HG03520 (cell line): ENCODE measurements around the gene ITPK1.
"Not testable (repeated sequence)": the region's sequence is repeated elsewhere in the genome, so short reads cannot be mapped to it uniquely, and the experiment has no call there.

ENCODE experiments used
- ATAC-seq: cut with Tn5 transposase; IDR thresholded peaks from one replicate; pipeline ENCODE4 v1.9.1; 2021; ENCODE audit warnings: mild to moderate bottlenecking, moderate library complexity; ENCODE audit not compliant: unreplicated experiment

ITPK1 gene

DNA sequence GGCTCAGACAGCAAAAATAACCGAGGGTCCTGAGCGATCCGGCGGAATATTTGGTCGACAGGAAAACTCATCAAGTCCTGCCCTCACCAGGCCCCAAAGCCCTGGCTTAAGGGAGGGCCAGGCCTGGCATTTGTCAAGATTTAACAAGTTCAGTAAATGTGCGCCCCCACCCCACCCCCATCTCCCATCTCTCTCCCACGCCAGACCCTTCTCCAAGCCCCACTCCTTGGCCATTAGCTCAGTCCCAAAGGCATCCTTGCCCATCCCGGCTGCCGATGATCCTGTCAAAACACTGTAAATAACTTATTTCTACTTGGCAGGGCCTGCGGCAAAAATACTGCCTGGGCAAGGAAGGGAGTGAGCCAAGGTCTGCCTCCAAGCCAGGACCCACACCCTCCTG lies 52.8 kb downstream of the ITPK1 start:
- ATAC-seq = no peak

DNA sequence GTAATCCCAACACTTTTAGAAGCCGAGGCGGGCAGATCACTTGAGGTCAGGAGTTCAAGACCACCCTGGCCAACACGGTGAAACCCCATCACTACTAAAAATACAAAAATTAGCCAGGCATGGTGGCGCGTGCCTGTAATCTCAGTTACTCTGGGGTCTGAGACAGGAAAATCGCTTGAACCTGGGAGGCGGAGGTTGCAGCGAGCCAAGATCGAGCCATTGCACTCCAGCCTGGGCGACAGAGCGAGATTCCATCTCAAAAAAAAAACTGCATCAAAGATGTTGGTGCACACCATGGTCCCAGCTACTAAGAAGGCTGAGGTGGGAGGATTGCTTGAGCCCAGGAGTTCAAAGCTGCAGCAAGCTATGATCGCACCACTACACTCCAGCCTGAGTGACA lies 53.7 kb downstream of the ITPK1 start:
- not testable (repeated sequence) for ATAC-seq

DNA sequence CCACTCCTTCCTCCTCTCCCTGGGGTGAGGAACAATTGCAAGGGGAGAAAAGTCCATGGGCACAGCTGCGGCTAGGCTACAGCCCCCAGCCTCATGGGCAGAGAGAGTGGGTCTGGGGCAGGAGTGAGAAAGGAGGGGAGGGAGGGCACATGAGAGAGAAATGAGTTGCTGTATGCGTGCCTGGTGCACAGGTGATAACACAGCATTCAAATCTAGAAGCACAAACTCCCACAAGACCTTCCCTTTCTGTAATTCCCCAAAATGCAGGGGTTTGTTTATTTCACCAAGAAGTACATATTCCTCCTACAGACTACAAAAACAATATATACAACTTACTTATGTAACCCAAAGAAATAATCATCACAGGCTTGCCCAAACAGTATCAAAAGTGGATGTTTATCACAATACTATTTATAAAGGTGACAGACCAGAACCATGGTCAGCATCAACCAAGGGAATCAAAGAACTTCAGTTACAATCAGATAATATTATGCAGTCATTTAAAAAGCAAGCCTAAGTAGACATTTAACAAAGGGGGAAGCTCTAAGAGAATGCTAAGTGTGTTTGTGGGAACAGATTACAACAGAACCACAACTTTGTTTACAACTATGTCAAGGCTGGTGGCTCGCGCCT lies 54.2 kb downstream of the ITPK1 start:
- no peak for ATAC-seq

DNA sequence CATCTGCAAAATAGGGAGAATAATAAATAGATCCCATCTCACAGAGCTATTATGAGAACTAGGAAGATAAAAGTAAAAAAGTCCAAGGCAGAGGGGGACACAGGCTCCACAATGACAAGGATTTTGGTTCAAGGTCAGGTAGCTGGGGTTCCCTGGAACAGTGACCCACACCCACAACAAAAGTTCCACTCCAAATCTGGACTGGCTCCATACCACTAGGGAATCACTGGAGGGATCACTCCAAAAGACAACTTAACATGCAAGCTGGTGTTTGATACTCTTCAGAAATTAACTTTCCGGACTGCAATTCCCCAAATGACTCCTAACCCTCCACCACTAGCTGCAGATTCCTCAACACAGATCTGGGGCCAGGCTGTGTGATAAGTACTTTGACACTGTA lies 54.9 kb downstream of the ITPK1 start:
- no peak for ATAC-seq

DNA sequence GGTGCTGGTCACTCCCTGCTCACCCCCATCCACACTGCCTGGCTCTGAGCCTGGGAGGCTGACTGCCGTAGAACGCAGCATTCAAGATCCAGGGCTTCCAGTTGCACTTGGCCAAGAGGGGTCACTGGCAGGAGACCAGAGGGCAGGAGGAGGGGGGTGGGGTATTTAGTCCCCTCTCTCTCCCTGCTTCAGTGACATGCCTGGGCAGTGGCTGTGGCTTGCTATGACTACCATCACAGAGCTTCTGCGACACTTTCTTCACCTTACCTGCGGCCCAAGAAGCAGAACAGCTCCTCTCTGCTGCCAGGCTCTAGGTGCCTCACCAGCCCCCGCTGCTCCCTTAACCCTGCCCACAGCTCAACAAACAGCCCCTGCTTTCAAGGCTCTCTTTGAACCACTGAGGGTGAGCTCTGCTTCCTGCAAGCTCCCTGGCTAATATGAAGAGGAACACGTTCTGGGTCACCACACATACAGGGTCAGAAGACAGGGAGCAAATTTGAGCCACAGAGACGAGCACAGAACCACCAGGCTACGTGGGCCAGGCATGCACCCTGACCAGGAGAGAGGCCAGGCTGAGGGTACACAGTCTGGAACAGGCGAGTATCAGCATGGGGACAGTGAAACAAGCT lies 55.7 kb downstream of the ITPK1 start:
- ATAC-seq = no peak

DNA sequence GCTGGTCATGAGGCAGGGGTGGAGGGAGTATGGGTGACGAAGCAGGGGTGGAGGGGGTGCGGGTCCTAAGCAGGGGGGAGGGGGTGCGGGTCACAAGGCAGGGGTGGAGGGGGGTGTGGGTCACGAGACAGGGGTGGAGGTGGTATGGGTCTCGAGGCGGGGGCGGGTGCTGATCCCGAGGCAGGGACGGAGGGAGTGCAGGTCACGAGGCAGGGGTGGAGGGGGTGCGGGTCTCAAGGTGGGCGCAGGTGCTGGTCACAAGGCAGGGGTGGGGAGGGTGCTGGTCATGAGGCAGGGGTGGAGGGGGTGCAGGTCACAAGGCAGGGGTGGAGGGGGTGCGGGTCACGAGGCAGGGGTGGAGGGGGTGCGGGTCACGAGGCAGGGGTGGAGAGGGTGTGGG lies 56.5 kb downstream of the ITPK1 start:
- ATAC-seq = no peak

DNA sequence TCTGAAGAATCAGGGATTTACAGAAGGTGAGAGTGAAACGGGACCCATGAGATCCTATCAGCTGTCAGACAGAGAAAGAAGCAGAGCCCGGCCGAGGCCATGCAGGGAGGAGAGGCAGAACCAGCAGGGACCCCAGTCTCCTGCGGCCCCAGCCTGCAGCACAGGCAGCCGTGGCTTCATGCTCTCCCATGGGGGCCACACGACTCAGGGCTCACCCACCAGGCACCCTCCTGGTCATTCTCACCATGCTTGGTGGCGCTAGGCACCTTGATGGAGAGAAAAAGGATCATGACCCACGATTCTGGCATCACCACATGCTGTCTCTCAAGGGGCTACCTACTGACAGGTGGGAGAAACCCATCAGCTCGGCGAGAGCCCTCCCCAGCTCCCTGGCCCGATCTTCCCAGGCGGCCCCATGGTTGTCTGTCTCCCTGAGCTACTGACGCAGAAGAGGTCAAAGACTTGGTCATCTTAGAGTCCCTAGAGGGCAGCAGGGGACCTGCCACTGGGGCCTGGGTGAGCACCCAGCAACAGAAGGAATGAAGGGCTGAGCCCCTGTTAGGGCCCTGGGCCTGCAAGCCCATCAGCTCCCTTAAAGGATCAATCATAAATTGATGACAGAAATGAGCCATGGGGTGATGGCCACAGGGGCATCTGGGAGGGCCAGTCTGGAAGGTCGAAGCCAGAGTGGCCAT lies 58.0 kb downstream of the ITPK1 start:
- ATAC-seq = no peak

DNA sequence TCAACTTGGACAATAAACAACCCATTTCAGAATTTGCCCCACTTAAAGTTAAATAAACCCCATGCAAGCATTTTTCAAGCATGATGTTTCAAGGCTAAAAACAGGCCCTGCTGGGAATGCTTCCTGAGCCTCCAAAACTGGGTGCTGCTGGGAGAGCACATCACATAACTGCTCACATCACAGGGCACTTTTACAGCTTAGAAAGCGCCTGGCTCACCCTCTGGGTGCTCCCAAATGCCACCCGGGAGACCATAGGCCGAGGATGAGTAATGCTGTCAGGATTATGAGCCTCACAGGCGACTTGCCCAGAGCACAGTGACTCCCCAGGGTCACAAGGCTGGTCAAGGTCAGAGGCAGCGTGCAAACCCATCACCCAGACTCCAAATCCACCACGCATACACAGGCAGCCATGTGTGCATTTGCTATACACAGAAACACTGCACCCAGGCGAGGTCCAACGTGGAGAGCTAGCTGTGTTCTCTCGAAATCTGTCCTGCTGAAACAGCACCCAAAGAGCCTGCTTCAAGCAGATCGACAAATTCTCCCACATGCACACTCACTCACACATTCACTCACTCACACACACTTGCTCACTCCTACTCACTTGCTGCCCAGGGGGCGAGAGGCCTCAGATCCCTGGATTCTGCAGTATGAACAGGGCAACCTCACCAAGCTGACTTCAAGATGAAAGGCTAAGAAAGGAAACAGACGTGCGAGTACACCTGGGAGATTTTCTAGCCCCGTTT lies 58.7 kb downstream of the ITPK1 start:
- ATAC-seq = no peak

DNA sequence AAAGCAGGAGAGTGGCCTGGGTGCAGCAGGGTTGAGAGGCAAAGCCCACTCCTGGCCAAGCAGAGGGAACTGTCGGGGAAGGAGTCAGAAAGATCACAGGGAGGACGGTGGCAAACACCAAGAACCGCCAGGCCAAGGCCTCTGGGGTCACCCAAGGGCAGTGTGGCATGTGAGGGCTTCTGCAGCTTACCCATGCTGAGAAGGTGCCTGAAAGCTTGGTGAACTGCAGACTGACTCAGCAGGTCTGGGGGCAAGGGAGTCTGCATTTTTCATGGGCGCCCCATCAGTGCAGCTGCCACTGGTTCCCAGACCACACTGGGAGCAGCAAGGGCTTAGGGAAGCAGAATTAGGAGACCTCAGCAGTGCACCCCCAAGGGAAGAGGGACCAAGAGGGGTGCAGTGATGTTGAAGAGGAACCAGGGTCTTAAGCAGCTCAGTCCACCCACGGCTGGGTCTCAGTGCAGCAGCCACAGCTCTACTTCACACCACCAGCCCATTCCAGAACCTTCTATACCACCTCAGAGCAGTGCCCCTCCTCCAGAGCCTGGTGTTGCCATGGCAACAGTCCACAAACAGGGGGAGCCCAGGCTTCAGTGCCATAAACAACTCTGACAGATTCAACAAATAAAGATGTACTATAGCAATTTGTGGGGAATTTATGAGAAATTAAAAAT lies 59.4 kb downstream of the ITPK1 start:
- no peak for ATAC-seq

DNA sequence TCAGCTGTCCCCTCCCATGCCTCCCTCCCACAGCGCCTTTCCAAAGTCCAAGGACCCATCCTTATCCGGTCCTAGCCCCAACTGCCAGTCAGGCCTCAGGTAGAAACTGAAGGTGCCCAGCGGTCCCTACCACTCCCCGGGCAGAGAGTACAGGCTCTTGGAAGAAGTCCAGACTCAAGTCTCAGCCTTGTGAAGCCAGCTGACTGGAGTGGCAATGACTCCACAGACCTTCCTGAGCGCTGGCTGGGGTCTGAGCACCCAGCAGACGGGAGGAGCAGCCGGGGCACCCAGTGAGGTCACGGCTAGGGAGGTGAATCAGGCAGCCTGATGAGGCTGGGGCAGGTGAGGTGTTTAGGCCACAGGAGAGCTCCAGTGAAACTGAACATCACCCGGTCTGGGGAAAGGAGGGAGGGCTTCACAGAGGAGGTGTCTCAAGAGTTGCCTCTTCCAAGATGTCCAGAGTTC lies 60.0 kb downstream of the ITPK1 start:
- ATAC-seq = no peak

DNA sequence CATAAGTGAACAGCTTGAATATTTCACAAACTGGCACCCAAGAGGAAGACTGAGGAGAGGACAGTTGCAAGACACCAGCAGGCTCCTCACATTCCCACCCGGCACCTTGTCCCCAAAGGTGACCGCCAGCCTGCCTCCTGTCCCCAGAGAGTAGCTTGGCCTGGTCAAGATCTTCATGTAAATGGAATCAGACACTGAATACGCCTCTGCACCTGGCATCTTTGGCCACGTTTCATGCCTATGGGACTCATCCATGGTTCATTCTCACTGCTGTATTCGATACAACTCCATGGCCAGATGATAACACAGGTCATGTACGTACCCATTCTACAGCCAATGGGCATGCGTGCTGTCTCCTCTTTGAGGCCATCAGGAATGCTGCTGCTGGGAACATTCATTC lies 60.8 kb downstream of the ITPK1 start:
- no peak for ATAC-seq

DNA sequence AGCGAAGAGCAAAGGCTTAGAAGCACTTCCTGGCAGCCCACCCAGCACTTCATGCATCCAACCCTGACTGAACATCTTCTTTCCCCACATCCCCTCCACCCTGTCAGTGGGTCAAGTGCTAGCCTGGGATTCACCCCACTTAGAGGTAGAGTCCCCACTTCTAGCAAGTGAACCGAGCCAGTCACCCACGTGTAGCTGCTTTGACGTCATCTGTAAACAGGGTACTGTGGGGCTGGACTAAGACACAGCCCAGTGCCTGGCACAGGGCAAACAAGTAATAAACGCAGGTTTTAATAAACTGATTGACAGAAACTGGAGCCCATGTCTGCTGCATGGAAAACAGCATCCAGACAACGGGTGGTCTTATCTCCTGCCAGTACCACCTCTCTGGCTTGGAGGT lies 61.7 kb downstream of the ITPK1 start:
- ATAC-seq = no peak

DNA sequence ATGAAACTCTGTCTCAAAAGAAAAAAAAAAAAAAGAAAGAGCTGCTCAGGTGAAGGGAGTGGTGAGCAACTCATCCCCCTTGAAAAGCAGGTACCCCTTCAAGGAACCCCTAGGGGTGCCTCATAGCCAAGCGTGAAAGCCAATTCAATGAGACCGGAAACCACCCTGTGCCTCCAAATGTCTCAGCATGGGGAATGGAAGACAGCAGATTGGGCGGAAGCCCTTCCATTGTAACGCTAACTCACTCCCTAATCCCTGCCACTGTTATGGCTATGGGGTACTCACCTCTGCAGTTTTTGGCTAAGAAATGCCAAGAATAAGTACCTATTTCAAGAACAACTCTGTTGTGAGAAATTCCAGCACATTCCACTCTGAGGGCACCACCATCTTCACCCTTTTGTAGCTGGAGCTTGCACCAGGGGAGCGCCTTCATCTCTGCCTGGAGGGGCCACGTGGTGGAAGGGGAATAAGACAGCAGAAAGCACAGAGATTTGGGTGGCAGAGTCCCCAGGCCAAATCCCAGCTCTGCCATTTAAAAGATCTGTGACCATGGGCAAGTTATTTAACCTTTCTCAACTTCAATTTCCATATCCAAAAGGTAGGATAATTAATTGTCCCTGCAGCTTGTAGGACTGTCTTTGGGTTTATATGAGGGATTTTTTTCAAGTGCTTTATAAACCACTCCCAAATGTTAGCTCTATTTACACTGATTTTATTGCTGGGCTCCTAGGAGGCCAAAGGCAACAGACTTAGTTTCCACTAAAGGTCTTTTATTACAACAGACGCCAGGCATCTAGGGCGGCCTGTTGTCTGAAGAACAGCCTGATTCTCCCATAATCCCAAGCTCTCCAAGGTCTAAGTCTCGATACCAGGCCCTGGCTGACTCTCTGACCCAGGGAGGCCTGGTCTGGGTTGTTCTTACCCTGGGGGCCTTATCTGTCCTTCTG lies 63.9 kb downstream of the ITPK1 start:
- no peak for ATAC-seq

DNA sequence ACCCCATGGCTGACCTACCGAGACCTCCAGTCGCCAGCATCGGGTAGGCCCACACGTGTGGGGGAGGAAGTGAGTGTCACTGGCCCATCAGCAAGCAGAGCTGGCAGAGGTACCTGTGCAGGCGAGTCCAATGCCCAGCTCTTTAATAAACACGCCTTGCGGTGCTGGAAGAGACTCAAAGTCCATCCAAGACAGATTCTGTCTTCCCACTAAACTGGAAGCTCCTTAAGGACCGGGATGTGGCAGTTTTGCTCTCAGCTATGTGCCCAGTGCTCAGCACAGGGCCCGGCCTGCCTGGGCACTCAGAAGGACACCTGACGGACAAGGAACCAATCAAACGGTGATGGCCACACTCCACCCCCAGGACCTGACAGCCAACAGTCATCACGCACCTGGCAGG lies 65.0 kb downstream of the ITPK1 start:
- no peak for ATAC-seq

DNA sequence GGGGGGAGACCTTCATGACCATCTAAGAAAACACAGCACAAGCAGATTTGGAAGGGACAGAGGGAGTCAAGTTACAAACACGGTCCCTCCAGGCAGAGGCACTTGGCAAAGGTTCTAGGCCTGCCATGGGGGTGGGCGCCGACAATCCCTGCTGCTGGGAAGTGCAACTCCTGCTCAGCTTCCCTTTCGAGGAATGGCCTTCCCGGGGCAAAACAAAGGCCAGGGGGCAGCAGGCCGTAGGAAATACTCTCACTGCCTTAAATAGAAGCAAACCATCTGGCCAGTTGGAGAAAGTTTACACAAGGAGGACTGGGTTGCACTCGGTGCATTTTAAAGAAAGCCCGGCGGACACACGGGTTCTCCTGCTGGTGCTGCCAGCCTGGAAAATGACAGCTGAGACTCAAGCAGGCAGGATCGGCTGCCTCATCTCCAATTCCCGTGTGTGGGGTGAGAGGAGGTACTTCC lies 65.8 kb downstream of the ITPK1 start:
- ATAC-seq = no peak

DNA sequence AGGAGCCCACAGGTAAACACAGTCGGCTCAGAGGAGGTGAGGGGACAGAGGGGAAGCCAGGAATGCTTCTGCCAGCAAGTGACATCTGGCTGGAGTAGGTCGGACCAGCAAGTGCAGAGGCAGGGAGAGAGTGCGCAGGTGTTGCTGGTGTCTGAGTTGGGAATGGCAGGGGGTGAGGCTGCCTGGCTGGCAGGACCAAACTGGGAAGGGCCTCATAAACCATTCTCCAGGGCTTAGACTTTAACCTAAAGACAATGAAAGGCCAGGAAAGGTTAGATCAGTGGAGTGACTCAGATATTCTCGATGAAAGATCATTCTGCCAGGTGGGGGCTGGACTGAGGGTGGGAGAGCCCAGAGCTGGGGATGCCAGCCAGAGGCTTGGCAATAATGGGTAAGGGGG lies 66.4 kb downstream of the ITPK1 start:
- ATAC-seq = no peak

DNA sequence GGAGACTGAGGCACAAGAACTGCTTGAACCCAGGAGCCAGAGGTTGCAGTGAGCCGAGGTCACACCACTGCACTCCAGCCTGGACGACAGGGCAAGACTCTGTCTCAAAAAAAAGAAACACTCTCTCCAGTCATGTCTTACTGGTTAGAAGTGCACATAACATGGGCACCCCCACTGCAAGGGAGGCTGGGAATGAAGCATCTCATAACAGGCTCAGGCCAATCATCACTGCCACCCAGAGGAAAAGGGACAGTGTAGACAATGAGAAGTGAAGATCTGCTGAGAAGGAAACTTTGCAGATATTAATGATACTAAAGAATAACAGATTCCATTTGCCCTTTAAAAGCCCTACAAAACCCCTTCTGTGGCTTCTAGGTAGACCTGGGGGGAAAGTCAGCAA lies 66.9 kb downstream of the ITPK1 start:
- no peak for ATAC-seq

DNA sequence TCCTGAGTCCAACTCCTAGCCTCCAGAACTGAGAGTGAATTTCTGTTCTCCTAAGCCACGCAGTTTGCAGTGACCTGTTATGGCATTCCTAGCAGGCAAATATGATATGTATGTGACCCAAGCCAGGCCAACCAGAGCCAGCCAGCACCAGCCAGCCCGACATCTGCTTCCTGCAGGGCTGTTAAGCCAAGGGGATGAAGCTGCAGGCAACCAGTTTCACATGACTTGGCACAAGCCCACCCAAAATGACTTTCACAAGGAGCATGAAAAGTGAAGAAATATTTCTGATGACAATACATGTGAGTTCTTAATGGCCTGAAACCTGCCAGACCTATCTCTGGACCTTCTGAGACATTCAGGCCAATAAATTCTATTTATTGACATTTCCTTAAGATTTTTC lies 68.1 kb downstream of the ITPK1 start:
- ATAC-seq = no peak

DNA sequence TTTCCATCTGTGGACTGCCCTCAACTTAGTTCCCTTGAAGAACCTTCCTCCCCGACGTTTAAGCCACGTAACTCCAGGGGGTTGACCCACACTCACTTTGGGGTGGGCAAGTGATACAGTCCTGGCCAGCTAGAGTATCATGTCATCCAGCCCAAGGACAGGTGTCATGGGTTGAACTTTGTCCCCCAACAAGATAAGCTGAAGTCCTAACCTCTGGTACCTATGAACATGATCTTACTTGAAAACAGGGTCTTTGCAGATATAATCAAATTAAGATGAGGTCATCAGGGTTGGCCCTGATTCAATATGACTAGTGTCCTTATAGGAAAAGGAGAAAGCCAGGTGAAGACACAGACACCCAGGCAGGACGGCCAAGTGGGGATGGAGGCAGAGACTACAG lies 68.6 kb downstream of the ITPK1 start:
- ATAC-seq = no peak

DNA sequence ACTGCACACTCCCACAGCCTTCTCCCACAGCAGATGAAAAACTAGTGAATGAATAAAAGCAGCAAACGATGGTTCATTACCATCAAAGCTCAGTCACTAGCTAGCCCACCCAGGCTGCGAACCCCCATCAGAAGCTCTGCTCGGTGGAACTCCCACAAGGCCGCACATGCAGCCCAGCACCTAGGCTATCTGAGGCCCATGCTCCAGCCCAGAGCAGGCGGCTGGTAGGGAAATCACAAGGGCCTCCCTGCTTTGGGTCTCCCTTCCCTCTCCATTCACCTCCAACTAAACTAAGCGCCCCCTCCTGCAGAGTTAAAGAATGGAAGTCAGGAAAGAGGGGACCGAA lies 69.0 kb downstream of the ITPK1 start:
- ATAC-seq = no peak
